CD4-positive, alpha-beta T cell treated with Interferon gamma for 1 hour (primary cell): ENCODE data around the gene ARHGAP15.

Experiments
- DNase-seq: peaks from one replicate; pipeline ENCODE4 v3.0.0-alpha.2; 2020

Gene ARHGAP15

DNA sequence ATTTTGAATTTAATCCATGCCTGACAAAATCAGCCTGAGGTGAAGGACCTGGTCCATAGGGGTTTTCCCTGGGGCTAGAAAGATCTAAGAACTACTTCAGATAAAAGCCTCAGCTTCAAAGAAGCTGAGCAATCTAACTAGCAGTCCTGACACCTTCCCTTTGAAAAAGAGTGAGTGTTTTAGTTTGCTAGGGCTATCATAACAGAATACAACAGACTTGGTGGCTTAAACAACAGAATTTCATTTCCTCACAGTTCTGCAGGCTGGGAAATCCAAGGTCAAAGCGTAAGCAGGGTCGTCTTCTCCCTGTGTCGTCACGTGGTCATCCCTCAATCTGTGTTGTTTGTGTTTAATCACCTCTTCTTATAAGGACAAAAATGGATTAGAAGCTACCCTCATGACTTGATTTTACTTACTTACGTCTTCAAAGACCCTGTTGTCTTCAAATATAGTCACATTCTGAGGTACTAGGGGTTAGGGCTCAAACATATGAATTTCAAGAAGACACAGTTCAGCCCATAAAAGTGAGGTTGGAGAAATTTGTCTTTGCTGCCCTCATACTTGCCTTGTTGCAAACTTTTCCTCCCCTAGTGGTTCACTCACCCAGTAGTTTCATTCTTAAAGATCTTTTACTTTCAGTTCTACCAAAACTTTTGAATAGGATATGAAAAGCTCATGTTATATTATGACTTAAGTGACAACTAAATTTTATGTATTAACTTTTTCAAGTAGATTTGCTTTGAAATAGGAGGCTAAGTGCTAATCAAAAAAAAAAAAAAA, 673.8 kb downstream of the ARHGAP15 start:
- DNase-seq: no peak

GRCh38 chr2:143803936-143804335, 674.7 kb downstream of the ARHGAP15 start:
- no peak for DNase-seq

- no peak for DNase-seq
Measured at GRCh38 chr2:143805666-143806065, 676.4 kb downstream of the ARHGAP15 start.

DNA sequence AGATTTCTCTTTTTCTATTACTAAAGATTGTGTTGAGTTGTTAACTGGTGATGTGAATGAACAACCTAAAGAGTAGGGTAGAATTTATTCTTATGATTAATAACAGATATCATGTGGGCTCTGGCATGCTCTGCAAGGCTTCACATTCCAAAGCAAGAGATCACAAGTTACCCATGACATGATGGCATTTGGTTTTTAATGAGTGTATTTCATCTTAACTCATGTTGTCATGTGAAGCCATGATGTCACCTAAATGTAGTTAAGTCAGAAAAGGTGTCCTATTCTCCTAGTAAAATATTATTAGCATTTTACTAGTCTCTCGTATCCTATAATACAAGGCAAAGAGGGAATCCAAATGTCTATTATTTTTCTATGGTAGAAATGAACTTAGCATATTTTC, 678.0 kb downstream of the ARHGAP15 start:
- DNase-seq: no peak

DNA sequence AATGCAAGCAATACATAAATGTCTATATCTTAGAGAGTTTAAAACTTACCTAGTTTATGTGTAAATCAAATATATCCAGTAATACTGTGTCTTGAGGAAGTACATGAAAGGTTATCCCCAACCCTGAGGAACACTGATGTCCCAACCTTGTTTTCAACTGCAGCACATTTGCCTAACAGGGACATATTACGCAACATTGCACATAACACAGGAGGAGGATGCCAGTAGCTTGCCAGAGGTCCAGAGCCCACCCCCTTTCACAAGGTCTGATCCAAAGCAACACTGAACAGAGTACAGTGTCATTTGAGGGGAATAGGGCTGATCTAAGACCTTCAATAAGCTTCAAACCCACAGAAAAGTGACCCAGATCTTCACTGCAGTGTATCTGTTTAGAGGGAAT, 678.5 kb downstream of the ARHGAP15 start:
- DNase-seq: no peak

DNA sequence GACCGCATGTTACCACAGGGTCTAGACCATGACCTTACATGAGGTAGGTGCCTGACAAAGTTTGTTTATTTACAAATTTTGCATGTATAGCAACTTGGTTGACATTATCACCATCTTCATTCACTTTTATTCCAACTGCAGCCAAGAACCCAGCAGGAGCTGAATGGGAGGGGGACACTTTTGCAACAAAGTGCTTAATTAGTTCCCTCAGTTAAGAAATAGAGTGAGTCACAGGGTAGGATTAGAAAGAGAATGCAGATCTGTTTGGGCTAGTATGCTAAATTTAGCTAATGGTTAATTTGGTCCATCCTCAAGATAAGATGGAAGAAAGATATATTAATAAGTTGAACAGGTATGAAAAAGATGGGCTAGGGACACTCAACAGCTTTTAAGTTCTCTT, 678.9 kb downstream of the ARHGAP15 start:
- DNase-seq: no peak

DNA sequence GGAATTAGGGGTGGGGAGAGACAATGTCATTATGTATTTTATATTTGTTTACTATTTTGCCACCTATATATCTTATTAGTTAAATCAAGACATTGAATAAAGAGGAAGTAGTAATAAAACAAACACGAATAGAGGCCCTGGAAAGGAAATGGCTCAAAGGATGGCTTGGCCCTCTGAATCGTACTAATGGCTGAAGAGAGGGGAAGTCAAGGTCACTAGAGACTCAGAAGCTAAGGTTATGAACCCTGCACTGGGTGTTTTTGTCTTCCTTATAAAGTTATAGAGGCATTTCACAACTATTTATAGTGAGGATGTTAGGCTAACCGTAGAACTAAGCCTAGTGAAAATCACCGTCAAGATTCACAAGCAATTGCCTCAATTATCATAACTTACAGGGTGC, 685.9 kb downstream of the ARHGAP15 start:
- no peak for DNase-seq

DNA sequence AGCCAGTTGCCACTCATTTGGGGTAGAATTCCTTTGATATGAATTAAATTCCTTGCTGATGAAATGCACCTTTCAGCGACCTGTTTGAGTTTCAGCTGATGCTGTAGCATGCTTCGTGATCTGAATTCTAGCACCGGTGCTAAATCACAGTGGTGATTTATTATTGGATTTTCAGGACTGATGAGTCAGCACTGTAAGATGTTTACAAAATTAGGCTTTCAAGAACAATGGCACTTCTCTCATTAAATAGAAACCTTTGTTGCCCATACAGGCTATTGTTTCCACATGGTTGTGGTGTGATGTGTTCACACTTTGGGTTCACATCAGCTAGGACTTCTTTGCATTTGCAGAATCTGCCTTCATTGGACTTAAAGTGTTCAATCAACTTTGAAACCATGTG, 687.7 kb downstream of the ARHGAP15 start:
- no peak for DNase-seq
